Ishikawa (cell line): ENCODE data around the gene POLR1A.

Experiments used
- EGR1 ChIP-seq: IDR thresholded peaks from 2 replicates; pipeline ENCODE4 v1.6.1; 2012
- TAF1 ChIP-seq: IDR thresholded peaks from 2 replicates; pipeline ENCODE4 v1.6.1; 2012; ENCODE audit warnings: low read depth, mild to moderate bottlenecking
- TEAD4 ChIP-seq: IDR thresholded peaks from 2 replicates; pipeline ENCODE4 v1.6.1; 2012
- TF ChIP-seq, protein P1 (sequence below): IDR thresholded peaks from 2 replicates; pipeline ENCODE4 v1.6.1; 2012; ENCODE audit warnings: low read depth, mild to moderate bottlenecking

DNA sequence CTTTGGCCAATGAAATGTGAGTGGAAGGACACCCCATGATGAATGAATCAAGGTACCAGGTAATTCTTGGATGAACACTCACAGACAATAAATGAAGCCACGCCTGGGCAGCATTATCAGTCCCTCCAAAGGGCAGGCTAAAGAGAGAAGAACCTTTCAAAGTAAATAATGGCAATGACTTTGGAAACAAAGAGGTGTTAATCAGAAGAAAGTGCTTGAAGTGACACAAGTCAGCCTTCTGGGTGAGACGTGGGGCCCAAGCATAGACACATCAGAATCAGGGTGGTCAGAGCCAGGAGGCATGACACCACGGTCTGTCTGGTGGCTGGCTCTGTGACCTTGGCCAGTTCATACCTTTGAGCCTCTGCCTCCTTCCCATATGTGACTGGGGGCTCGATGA lies 103.3 kb downstream of the POLR1A start:
- TF ChIP-seq, protein P1, sequence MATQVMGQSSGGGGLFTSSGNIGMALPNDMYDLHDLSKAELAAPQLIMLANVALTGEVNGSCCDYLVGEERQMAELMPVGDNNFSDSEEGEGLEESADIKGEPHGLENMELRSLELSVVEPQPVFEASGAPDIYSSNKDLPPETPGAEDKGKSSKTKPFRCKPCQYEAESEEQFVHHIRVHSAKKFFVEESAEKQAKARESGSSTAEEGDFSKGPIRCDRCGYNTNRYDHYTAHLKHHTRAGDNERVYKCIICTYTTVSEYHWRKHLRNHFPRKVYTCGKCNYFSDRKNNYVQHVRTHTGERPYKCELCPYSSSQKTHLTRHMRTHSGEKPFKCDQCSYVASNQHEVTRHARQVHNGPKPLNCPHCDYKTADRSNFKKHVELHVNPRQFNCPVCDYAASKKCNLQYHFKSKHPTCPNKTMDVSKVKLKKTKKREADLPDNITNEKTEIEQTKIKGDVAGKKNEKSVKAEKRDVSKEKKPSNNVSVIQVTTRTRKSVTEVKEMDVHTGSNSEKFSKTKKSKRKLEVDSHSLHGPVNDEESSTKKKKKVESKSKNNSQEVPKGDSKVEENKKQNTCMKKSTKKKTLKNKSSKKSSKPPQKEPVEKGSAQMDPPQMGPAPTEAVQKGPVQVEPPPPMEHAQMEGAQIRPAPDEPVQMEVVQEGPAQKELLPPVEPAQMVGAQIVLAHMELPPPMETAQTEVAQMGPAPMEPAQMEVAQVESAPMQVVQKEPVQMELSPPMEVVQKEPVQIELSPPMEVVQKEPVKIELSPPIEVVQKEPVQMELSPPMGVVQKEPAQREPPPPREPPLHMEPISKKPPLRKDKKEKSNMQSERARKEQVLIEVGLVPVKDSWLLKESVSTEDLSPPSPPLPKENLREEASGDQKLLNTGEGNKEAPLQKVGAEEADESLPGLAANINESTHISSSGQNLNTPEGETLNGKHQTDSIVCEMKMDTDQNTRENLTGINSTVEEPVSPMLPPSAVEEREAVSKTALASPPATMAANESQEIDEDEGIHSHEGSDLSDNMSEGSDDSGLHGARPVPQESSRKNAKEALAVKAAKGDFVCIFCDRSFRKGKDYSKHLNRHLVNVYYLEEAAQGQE, result no peak
- TF ChIP-seq TEAD4 (no peak), EGR1 (no peak), TAF1 (no peak)
